GM10266 (cell line): ENCODE measurements around the gene NRG2.

Experiments
- DNase-seq: peaks from one replicate; pipeline ENCODE4 v3.0.0; 2012; ENCODE audit errors: extremely low spot score
- CTCF ChIP-seq: IDR thresholded peaks from 2 replicates; pipeline ENCODE4 v1.5.1; 2012; ENCODE audit warnings: mild to moderate bottlenecking, low read depth; ENCODE audit not compliant: control insufficient read depth, insufficient read depth; ENCODE audit errors: missing control alignments

NRG2 gene

GRCh38 chr5:140054086-140054689 lies 11.1 kb upstream of the NRG2 start:
- DNase-seq = no peak
- no peak for TF ChIP-seq CTCF

GRCh38 chr5:140051950-140052349 lies 8.9 kb upstream of the NRG2 start:
- no peak for DNase-seq

GRCh38 chr5:140049713-140050112 lies 6.6 kb upstream of the NRG2 start:
- no peak for TF ChIP-seq CTCF
- no peak for DNase-seq

More at GRCh38 chr5:140051950-140052349, 8.9 kb upstream of the NRG2 start:
- TF ChIP-seq CTCF = no peak

- no peak for TF ChIP-seq CTCF
- peak; percentile 40 for DNase-seq
Observed at GRCh38 chr5:140049205-140049604, 6.1 kb upstream of the NRG2 start.

GRCh38 chr5:140044041-140044440 lies 942 bp upstream of the NRG2 start:
- TF ChIP-seq CTCF = no peak
- no peak for DNase-seq

GRCh38 chr5:140043508-140043872 lies 391 bp upstream of the NRG2 start:
- DNase-seq = peak; percentile 73

GRCh38 chr5:140042393-140042642 lies 781 bp downstream of the NRG2 start:
- no peak for TF ChIP-seq CTCF
- DNase-seq = no peak

More at GRCh38 chr5:140043508-140043872, 391 bp upstream of the NRG2 start:
- peak; percentile 29 for TF ChIP-seq CTCF
